Activated CD4-positive, alpha-beta T cell treated with anti-CD3 and anti-CD28 coated beads for 1 hour (primary cell): ENCODE data around the gene HOGA1.
"Not testable (repeated sequence)": the region's sequence is repeated elsewhere in the genome, so short reads cannot be mapped to it uniquely, and the experiment has no call there.

Experiments used
- DNase-seq: peaks from one replicate; pipeline ENCODE4 v3.0.0-alpha.2; 2020

The HOGA1 gene

DNA sequence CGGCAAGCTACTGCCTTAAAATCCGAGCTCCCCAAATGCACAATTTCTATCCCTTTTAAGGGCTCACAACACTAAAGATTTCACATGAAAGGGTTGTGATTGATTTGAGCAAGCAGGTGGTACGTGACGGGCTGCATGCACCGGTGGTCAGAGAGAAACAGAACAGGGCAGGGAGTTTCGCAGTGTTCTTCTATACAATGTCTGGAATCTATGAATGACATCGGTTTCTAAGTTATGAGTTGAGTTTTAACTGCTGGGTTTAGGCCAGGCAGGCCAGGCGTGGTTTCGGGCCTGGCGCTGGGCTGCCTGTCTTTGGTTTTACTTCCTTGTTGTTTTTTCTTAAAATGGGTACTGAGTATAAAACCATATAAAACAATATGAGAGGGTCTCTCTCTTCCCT lies 28.6 kb upstream of the HOGA1 start:
- DNase-seq, result not testable (repeated sequence)

DNA sequence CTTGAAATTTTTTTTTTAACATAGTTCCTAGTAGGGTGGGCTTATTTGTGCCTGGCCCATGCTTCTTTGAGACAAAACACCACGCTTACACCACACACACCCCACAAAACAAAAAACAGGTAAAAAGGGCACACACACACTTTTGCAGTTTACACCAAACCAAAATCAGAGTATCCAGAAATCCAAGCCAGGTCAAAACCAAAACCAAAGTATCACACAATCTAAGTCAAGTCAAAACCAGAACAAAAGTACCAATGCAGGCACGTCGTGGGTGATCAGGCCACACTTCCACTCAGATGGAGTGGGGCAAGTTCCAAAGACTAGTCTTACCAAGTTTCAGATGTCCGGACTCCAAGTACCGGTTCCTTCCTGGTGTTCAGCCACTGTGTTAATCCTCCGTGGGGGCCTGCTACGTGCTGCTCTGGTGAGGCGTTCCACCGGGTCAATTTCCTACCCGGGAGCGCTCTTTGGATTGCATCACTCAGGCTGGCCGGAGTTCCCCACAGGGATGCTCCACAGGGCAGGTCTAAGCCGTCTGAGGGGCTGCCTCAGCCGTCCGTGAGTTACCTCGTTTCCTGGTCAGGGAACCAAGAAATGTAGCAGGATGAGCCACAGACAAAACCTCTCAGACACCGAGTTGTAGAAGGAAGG lies 23.3 kb upstream of the HOGA1 start:
- DNase-seq, result not testable (repeated sequence)

DNA sequence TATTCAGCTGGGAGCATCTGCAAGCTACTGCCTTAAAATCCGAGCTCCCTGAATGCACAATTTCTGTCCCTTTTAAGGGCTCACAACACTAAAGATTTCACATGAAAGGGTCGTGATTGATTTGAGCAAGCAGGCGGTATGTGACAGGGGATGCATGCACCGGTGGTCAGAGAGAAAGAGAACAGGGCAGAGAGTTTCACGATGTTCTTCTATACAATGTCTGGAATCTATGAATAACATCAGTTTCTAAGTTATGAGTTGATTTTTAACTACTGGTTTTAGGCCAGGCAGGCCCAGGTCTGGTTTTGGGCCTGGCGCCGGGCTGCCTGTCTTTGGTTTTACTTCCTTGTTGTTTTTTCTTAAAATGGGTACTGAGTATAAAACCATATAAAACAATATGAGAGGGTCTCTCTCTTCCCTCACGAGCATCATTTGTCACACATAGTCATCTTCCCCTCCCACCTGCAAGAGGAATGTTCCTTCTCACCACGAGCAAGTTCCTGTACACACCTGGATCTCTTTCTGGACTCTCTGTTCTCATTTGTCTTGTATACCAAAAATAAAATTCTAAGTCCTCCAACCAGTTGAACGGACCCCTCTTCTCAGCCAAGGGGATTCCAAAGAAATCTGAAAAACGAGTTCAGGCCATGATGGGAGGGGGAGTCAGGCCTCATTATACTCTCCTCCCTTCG lies 22.7 kb upstream of the HOGA1 start:
- not testable (repeated sequence) for DNase-seq

DNA sequence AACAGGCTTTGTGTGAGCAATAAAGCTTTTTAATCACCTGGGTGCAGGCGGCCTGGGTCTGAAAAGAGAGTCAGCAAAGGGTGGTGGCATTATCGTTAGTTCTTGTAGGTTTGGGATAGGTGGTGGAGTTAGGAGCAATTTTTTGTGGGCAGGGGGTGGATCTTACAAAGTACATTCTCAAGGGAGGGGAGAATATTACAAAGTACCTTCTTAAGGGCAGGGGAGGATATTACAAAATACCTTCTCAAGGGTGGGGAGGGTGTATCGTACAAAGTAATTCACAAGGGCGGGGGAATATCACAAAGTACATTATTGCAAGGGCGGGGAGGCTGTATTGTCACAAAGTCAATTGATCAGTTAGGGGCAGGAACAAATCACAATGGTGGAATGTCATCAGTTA lies 21.9 kb upstream of the HOGA1 start:
- not testable (repeated sequence) for DNase-seq

DNA sequence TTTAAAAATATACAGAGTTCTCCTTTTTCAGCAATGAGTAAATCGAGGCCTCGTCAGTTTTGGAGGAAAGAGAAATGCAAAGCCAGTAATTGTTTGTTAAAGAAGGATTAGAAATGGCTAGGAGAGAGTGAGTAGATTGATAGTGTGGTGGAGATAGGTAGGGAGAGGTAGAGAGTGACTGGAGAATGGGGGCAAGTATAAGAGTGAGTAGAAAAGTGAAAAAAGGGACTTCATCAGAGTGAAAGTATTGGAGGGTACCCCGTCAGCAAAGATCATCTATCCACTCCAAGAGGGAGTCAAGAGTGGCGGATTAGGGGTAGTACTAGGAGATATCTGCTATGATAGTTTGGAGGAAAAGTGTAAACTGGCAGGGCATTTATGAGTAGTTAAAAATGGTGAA lies 20.9 kb upstream of the HOGA1 start:
- DNase-seq, result no peak

DNA sequence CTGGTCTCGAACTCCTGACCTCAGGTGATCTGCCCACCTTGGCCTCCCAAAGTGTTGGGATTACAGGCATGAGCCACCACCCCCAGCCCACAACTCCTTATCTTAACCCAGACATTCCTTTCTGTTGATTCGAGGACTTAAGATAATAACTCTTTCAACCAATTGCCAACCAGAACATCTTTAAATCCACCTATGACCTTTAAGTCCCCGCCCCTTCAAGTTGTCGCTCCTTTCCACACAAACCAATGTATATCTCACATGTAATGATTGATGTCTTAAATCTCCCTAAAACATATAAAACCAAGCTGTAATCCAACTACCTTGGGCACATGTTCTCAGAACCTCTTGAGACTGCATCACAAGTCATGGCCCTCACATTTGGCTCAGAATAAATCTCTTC lies 19.4 kb upstream of the HOGA1 start:
- no peak for DNase-seq

DNA sequence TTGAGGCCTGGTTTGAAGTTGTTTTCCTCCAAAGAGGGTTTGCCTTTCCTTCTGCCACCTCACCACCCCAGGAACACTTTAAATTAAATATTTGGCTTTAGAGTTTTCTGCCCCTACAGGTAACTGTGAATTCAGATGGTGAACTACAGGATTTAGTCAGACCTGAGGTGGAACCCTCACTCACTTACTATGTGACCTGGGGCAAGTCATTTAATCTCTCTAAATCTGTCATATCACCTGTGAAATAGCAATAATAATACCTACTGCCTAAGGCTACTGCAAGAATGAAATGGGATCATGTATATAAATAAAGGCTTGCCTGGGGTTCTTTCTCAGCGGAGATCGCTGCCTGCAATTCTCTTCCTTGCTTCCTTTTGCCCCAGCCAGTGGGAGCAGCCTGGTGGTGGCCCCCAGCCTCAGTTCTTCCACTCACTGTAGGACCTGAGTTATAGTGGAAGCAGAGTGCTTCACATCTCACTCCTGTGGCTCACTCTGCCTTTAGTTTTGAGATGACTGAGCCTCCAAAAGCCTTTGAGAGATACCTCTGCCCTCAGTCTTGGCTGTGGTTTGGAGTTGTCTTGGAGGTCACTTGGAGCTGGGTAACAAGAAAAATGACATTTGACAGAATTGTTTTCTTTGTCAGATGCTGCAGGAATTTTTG lies 17.7 kb upstream of the HOGA1 start:
- DNase-seq, result no peak

DNA sequence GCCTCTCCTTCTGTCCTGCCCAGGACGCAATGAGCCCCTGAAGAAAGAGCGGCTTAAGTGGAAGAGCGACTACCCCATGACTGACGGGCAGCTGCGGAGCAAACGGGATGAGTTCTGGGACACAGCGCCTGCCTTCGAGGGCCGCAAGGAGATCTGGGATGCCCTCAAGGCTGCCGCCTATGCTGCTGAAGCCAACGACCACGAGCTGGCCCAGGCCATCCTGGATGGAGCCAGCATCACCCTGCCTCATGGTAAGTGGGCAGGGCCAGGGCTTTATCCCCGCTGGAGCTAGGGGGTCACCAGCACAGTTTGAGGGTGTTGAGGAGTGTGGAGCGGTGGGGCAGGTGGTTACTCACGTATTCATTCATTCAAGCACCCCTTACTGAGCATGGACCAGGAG lies 16.3 kb upstream of the HOGA1 start:
- DNase-seq, result no peak

DNA sequence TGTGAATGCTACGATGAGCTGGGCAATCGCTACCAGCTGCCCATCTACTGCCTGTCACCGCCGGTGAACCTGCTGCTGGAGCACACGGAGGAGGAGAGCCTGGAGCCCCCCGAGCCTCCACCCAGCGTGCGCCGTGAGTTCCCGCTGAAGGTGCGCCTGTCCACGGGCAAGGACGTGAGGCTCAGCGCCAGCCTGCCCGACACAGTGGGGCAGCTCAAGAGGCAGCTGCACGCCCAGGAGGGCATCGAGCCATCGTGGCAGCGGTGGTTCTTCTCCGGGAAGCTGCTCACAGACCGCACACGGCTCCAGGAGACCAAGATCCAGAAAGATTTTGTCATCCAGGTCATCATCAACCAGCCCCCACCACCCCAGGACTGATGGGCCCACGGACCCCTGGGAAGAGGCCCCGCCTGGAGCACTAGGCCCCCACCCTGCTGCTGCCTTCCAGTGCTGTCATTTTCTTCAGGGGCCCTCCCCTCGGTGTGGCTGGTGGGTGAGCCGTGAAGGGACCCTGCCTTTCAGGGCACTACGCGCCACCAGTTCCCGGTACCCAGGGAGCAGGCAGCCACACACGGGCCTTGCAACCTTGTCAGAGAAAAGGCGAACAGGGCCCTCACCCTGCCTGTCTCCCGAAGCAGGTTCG lies 13.9 kb upstream of the HOGA1 start:
- DNase-seq, result no peak

DNA sequence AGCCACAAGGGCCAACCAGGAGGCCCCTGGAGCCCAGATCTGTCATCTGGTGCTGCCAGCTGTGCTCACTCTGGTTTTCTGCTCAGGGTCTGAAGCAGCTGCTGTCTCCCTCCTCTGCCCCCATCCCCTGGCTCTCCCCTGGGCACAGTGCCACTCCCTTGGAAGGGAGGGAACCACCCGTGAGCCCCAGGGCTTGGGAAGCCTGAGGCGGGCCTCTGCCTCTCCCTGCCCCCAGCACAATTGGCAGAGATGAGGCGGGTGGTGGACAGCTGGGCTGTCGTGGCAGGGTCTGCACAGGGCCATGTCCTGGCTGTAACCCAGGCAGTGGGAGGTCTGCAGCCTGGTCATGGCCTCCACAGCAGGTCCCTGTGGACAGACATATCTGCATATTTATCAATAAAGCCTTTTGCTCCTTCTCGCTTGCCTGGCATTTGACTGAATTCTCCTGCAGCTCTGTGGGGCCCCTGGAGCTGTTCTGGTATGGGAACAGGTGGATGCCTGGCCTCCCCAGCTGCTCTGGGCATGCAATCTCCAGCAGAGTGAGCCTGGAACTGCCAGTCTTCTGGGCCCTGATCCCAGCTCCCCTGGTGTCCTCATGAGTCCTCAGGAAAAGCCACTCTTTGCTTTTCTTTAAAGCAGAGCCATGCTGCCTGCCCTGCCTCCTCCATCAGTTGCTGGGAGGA lies 13.3 kb upstream of the HOGA1 start:
- no peak for DNase-seq

DNA sequence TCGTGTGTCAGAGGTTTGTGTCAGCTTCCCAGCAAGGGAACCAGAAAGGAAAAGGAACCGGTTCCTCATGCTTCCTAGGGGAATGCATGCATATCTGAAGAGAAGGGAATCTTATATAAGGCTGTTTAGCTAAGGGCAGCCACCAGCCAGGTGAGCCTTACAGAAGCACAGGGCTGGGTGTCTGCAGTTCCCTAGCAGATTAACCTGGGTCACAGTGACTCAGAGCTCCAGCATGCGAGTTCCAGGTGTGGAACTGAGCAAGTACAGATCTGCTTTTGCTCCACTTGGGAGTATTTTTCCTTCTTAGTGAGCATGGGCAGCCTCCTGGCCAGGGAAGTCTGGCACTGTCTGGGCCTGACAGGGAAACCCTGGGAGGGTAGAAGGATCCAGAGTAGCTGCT lies 12.6 kb upstream of the HOGA1 start:
- DNase-seq, result no peak

DNA sequence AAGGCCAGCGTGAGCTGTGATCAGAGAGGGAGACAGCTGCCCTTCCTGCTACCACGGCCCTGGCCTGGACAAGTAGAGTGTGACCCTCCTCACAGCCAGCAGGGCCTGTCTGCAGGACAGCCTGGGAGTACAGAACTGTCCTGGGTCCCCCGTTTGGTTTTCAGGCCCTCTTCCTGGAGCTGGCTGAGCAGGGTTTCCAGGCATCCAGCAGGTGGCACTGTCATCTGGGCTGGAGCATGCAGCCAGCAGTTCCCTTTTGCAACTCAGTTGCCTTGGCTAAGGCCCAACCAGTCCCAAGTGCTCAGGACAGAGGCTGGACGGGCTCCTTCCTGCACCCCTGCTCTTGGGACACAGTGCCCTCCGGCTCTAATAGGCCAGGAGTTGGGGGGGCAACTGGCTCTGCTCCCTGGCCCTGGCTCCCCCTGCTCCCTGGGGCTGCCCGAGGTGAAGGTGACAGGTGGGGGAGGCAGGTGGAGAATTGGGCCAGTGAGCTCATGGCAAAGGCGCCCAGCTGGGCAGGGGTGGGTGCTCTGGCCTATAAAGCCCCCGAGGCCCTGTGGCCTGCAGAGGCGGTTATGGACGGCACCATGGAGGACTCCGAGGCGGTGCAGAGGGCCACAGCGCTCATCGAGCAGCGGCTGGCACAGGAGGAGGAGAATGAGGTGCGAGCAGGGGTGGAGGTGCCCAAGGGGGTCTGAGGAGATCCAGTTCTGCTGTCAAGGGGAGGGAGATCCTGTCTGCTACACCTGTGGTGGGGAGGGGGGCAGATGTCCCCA lies 11.8 kb upstream of the HOGA1 start, which contains the start of gene ANKRD2:
Gene ANKRD2 (plus strand): TSS at position 566 of the 776 bp plus-strand sequence. CDS start 10 bp downstream, at position 576.
- DNase-seq, result peak; percentile 19

DNA sequence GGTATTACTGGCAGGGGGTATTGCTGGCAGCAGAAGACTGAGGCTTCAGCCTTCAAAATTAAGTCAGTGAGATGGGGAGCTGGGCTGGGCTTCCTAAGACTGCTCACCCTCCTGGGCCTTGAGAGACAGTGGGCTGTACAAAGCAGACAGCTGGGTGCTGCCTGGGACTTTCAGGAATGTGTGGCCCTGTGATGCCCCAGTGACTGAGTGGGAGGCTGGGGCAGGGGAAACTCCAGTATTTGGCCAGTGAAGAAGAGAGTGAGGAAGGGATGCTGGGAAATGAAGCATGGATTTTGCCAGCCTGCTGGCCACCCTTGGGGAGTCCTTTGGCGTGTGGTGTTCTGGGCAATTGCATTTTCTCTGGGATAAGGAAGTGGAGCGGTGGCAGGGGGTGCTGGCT lies 11.2 kb upstream of the HOGA1 start:
- DNase-seq, result no peak

DNA sequence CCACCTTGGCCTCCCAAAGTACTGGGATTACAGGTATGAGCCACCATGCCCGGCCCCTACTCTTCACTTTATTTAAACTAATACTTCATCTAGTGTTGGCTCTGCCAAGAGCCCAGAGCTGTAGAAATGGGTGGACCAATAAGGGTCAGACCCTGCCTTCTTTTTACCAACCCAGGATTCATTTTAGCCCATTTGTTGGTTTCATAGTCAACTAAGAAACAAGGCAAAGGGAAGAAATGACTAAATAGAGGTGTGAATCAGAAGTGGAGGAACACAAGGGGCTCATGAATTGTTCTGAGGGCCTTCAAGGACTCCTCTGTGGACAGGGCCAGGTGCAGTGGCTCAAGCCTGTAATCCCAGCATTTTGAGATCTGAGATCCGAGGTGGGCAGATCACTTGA lies 10.5 kb upstream of the HOGA1 start:
- no peak for DNase-seq

DNA sequence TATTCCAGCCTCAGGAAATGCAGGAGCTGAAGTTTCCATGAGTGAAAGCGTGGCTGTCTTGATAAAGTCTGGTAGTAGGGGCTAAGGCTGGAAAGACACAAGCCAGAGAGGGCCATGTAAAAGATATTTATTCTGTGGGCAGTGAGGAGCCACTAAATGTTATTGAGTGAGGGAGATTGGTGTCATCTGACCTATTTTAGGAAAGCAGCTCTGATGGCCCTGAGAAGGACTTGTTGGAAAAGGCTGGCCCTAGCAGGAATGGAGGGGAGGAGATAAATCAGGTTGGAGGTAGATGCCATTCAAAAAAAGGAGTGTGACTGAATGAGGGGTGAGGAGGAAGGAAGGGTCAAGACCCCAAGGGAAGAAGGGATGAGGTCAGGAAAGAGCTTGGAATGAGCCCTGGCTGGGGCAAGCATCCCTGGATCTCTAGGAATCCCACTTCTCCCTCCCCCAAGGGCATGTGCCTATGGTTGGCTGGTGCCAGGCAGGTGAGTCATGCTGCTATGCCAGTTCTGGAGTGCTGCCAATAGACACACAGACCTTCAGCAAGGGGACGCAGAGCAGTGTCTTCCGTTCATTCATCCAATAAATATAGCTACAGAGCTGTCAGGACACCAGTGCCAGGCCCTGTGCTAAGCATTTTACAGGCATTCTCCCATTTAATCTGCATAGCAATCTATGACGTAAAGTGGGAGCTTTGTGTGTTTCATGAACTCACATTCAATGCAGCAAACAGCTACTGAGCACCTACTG lies 9.6 kb upstream of the HOGA1 start:
- no peak for DNase-seq

DNA sequence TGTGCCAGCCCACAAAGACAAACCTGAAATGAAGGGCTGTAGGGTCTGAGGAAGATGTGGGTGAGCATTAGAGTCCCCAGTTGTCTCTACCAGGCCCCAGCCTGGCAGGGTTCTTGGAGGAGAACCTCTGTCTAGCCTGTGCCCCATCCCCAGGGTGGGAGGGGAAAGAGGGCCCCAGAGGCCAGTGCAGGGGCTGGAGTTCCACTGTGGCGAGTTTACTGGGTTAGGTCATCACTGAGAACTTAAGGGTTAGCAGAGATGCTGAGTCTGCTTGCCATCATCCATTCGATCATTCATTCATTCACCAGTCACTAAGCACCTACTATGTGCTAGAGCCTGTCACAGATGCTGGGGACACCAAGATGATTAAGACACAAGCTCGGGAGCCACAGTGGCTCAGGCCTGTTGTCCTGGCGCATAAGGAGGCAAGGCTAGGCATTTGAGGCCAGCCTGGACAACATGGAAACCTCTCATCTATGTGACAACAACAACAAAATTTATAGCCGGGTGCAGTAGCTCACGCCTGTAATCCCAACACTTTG lies 9.0 kb upstream of the HOGA1 start:
- no peak for DNase-seq

DNA sequence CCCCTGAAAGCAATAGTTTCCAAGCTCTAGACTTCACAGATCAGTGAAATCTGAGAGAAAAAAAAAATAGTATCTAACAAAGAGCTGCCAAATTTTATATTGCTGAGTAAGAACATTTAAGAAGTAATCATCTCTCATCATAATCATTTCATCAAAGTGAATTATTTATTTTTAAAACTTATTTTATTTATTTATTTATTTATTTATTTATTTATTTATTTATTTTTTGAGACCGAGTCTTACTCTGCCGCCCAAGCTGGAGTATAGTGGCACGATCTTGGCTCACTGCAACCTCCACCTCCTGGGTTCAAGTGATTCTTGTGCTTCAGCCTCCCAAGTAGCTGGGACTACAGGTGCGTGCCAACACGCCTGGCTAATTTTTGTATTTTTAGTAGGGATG lies 7.7 kb upstream of the HOGA1 start:
- DNase-seq, result not testable (repeated sequence)

DNA sequence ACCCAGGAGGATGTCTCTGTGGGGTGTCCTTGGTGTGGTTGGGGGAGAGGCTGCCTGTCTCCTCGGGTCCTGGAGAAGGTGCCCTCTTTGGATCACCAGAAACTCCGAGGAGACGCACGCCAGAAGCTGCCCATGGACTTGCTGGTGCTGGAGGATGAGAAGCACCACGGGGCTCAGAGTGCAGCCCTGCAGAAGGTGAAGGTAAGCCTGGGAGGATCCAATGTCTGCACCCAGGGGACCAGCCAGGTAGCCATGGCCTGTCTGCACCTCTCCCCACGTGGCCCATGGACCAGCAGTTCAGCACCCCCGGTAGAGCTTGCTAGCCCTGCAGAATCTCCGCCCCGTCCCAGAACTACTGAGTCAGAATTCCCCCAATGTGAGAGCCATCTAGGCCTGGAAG lies 6.5 kb upstream of the HOGA1 start:
- DNase-seq, result no peak

DNA sequence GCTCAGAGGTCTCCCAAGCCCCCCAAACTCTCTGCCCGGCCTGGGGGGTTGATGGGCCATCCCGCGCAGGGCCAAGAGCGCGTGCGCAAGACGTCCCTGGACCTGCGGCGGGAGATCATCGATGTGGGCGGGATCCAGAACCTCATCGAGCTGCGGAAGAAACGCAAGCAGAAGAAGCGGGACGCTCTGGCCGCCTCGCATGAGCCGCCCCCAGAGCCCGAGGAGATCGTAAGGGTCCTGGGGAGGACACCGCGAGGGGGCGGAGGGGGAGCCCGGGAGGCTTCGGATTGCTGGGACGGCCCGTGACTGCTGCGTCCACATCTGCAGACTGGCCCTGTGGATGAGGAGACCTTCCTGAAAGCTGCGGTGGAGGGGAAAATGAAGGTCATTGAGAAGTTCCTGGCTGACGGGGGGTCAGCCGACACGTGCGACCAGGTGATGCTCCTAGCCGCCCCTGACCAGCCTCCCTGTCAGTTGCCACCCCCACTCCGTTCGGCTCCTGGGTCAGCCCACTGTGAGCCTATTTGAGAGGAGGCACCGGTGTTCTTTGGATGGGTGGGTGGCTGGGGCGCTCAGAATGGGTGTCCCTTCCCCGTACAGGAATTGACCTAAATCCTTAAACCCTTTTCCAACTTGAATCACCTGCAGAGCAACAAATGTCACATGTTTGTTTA lies 5.9 kb upstream of the HOGA1 start:
- no peak for DNase-seq
